Fibroblast of skin of right biceps (primary cell): ENCODE results near the gene CDC73.
"Not testable (repeated sequence)": the region's sequence is repeated elsewhere in the genome, so short reads cannot be mapped to it uniquely, and the experiment has no call there.

Experiments
- DNase-seq: peaks from one replicate; pipeline ENCODE4 v3.0.0-alpha.2; 2013

CDC73 gene

GRCh38 chr1:193237381-193237978 lies 115.6 kb downstream of the CDC73 start:
- DNase-seq, result no peak

GRCh38 chr1:193240609-193241008 lies 118.8 kb downstream of the CDC73 start:
- no peak for DNase-seq

GRCh38 chr1:193241132-193241827 lies 119.4 kb downstream of the CDC73 start:
- no peak for DNase-seq

GRCh38 chr1:193242000-193242399 lies 120.2 kb downstream of the CDC73 start:
- DNase-seq, result no peak

GRCh38 chr1:193249187-193249586 lies 127.4 kb downstream of the CDC73 start:
- no peak for DNase-seq

- DNase-seq, result no peak
These were observed 130.1 kb downstream of the CDC73 start for GRCh38 chr1:193251950-193252349.

- DNase-seq, result no peak
These were observed 134.2 kb downstream of the CDC73 start for GRCh38 chr1:193256019-193256418.

GRCh38 chr1:193259636-193260035 lies 137.8 kb downstream of the CDC73 start:
- no peak for DNase-seq

- no peak for DNase-seq
These were observed 138.4 kb downstream of the CDC73 start for GRCh38 chr1:193260056-193260745.

- no peak for DNase-seq
These were observed 139.1 kb downstream of the CDC73 start for GRCh38 chr1:193260896-193261295.

- no peak for DNase-seq
These were observed 140.8 kb downstream of the CDC73 start for GRCh38 chr1:193262661-193263060.

GRCh38 chr1:193264313-193265065 lies 142.7 kb downstream of the CDC73 start:
- DNase-seq, result peak; percentile 67

- no peak for DNase-seq
These were observed 143.9 kb downstream of the CDC73 start for GRCh38 chr1:193265716-193266115.

- not testable (repeated sequence) for DNase-seq
These were observed 145.0 kb downstream of the CDC73 start for GRCh38 chr1:193266794-193267193.

- DNase-seq, result peak; percentile 88
These were observed 149.2 kb downstream of the CDC73 start for GRCh38 chr1:193270996-193271395.

- no peak for DNase-seq
These were observed 153.9 kb downstream of the CDC73 start for GRCh38 chr1:193275773-193276172.

GRCh38 chr1:193278968-193279367 lies 157.1 kb downstream of the CDC73 start:
- DNase-seq, result no peak

GRCh38 chr1:193281894-193282293 lies 160.1 kb downstream of the CDC73 start:
- no peak for DNase-seq

GRCh38 chr1:193283016-193283415 lies 161.2 kb downstream of the CDC73 start:
- peak; percentile 60 for DNase-seq

GRCh38 chr1:193284219-193284618 lies 162.4 kb downstream of the CDC73 start:
- DNase-seq, result no peak

- DNase-seq, result peak; percentile 33
These were observed 163.8 kb downstream of the CDC73 start for GRCh38 chr1:193285641-193286040.

GRCh38 chr1:193288548-193289080 lies 166.8 kb downstream of the CDC73 start:
- DNase-seq, result peak; percentile 29

- DNase-seq, result no peak
These were observed 171.9 kb downstream of the CDC73 start for GRCh38 chr1:193293726-193294125.
